CD4-positive, alpha-beta T cell treated with Interleukin-17A for 4 hours (primary cell): Measurements from ENCODE around the gene CENPK.
"Not testable (repeated sequence)": the region's sequence is repeated elsewhere in the genome, so short reads cannot be mapped to it uniquely, and the experiment has no call there.

ENCODE experiments used
- DNase-seq: peaks from one replicate; pipeline ENCODE4 v3.0.0-alpha.2; 2020; ENCODE audit warnings: mixed read lengths

CENPK gene

DNA sequence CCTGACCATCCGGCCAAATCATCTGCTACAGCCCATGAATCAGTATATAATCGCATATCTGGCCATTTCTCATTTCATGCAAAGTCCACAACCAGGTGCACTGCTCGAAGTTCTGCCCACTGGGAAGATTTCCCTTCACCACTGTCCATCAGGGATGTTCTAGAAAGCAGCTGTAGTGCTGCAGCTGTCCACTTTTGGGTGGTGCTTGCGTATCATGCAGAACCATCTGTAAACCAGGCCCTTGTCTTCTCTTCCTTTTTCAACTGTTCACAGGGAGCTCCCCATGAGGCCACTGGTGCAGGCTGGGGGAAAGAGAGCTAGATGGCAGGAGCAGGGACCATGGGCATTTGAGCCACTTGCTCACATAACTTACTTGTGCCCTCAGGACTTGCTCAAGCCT is 73.8 kb downstream of the CENPK start:
- DNase-seq = no peak

- not testable (repeated sequence) for DNase-seq
Measured at GRCh38 chr5:65488038-65488687, 74.8 kb downstream of the CENPK start.

DNA sequence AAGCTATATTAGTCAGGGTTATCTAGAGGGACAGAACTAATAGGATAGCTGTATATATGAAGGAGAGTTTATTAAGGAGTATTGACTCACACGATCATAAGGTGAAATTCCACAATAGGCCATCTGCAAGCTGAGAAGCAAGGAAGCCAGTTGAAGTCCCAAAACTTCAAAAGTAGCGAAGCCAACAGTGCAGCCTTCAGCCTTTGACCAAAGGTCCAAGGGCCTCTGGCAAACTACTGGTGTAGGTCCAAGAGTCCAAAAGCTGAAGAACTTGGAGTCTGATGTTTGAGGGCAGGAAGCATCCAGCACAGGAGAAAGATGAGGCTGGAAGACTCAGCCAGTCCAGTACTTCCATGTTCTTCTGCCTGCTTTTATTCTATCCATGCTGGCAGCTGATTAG is 76.2 kb downstream of the CENPK start:
- DNase-seq = not testable (repeated sequence)

DNA sequence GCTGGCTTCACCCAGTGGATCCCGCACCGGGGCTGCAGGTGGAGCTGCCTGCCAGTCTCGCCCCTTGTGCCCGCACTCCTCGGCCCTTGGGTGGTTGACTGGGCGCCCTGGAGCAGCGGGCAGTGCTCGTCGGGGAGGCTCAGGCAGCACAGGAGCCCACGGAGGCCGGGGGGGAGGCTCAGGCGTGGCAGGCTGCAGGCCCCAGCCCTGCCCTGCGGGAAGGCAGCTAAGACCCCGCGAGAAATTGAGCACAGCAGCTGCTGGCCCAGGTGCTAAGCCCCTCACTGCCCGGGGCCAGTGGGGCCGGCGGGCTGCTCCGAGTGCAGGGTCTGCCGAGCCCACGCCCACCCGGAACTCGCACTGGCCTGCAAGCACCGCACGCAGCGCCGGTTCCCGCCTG is 77.6 kb downstream of the CENPK start:
- no peak for DNase-seq

- DNase-seq = no peak
Measured at GRCh38 chr5:65483546-65484346, 79.2 kb downstream of the CENPK start.

DNA sequence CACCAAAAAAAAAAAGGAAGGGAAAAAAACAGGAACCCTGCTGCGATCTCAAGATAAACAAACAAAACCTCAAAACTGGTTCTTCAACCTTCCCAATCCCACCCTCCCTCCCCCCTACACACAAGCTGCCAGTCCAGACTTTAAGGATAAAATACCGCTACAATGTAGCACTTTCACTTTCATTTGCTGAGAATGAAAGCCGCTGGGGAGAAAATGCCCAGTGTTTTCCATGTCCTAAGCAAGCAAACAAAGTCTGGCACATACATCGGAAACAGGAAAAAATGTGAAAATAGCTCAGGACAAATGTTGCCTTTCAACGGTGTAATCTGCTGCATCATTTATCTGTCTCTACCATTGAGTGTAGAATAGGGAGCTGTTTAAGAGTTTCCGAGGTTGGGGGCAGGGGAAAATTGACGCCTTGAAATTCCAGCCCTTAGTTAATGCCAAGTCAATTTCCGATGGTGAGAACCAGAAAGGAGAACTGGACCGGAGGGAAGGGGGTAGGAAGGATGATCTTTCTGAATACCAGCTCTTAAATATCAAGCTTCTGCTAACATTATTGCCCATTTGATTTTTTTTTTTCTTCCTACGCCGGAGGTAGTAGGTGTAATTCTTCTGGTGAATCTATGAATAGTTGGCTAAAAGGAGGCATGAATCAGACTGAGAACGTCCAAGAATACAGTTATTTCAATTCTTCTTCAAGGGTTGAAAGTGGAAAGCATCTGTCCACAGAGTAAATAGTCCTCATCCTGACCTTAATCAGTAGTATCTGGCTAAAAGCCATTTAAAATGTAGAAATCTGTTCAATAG is 80.0 kb downstream of the CENPK start:
- DNase-seq = peak; percentile 22

DNA sequence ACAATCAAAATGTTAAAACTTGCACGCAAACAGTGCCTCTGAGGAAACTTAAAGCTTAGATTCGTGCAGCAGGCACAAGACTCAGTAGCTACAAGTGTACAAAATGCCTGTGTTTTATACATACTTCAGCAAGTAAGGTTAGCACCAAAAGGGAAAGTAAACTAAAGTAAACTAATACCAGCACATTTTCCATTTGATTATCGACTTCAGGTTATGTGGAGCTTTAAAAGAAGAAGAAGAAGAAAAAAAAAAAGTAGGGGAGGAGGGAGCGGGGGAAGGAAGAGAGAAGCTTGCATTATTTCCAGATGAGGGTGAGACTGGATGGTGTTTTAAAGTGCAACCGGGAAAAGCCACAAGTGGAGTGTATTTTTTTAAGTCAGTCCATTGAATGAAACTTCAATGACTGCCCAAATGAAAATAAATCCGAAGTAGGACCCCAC is 80.7 kb downstream of the CENPK start:
- peak; percentile 3 for DNase-seq

GRCh38 chr5:65481635-65482295 is 81.2 kb downstream of the CENPK start, which contains the start of gene ADAMTS6:
Gene ADAMTS6 (minus strand): TSS chr5:65481920. CDS start chr5:65473673, 8,247 bp downstream.
- DNase-seq = peak; percentile 84

GRCh38 chr5:65481171-65481581 is 81.8 kb downstream of the CENPK start:
- no peak for DNase-seq

DNA sequence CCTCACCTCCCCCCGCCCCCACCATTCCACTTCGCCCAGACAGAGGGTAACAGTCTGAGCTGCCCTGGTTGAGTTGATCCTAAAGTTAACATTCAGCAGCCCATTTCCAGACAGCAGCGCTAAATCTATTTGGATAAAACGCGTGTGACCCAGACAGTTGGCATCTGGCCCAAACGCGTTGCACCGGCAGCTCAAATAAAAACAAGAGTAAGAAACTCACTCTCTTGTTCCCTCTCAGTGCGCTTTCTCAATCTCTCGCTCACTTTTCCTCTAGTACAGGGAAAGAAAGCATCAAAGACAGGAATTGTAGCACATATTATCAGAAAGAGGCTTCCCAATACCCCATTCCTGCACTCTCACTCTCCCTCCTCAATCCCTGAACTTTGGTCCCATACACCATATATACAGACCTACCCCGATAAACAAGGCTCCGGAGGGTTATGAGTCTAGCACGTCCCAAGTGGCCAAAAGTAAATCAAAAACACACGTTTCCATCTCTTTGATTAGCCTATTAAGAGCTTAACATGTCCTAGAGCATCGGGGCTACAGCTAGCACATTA is 82.6 kb downstream of the CENPK start:
- peak; percentile 62 for DNase-seq

DNA sequence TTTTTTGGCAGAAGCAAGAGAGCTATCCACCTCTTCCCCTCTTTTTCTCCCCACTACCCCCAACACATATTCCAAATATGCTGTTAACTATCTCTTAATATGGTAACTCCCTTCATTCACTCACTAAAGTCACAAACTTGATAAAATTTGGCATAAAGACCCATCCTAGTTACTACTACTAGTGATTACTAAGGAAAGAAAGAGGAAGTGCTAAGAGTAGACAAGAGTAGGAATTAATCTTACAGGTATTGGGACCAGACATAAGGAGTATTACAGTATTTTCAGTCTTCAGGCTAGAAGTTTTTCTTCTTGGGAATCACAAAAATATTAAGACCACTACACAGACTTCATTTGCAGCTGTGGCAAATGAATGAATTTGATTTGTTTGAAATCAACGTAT is 83.4 kb downstream of the CENPK start:
- no peak for DNase-seq

DNA sequence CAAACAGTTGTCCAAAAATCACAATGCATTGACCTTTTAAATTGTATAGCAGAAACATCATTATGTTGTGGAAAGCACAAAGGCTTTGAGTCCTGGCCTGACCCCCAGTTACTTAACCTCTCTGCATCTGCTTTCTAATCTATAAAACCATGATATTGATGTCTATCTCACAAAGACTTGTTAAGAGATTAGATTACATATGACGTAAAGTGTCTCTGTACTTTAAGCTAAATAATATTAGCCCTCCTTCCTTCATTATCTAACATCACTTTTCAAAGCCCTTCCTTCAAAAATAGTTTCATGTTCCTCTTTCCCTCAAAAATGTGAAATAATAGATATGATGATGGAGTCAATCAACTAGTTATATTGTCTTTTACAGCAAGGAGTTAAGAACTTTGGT is 84.6 kb downstream of the CENPK start:
- no peak for DNase-seq

- no peak for DNase-seq
Measured at GRCh38 chr5:65475895-65476294, 87.1 kb downstream of the CENPK start.

- no peak for DNase-seq
Measured at GRCh38 chr5:65475336-65475735, 87.6 kb downstream of the CENPK start.

GRCh38 chr5:65474130-65474711 is 88.7 kb downstream of the CENPK start:
- DNase-seq = no peak

DNA sequence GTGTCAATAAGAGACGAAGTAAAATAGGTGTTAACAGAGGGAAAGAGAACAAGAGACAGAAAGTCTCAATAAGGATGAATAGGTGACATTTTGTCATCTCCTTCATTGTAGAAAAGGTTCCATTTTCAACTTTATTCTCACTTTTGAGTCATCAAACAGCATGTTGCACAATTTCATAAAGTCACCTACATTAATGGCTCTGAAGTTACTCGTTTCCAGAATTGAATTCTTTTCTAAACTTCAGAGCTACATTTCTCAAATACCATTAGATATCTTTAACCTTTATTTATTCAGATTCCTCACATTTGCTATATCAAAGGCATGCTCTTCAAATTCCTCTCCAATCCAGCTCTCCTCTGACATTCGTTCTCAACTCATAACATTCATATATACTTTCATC is 94.3 kb downstream of the CENPK start:
- no peak for DNase-seq
